HepG2 (cell line): ENCODE measurements around the gene ITPRIPL1. TPM values are rescaled to one million over a fixed set of nuclear protein-coding genes. Genes with fewer than 3 reads are reported as not detected.

Source experiments
- BORCS8-MEF2B ChIP-seq: sonication (generic); formaldehyde crosslinking; IDR thresholded peaks from 2 replicates; pipeline ENCODE4 v1.8.0; 2022; ENCODE audit warnings: mild to moderate bottlenecking, missing genetic modification reagents
- CREB1 ChIP-seq, 2 experiments: fragments of 450-650 bp in 1 of 2; IDR thresholded peaks; 2 replicates each; pipeline ENCODE4 v1.6.1; 2016 to 2017; ENCODE audit warnings: control low read depth in 1 of 2, mild to moderate bottlenecking in 1 of 2, missing compliant biosample characterization in 1 of 2, missing genetic modification characterization in 1 of 2
- MLLT10 ChIP-seq: sonication (generic); formaldehyde crosslinking; IDR thresholded peaks from 2 replicates; pipeline ENCODE4 v1.4.0; 2020; ENCODE audit warnings: missing genetic modification reagents
- MYC ChIP-seq: sonication (generic); formaldehyde crosslinking; IDR thresholded peaks from 2 replicates; pipeline ENCODE4 v1.9.0; 2021; ENCODE audit warnings: missing genetic modification reagents, borderline replicate concordance
- SP4 ChIP-seq: sonication (generic); formaldehyde crosslinking; IDR thresholded peaks from 2 replicates; pipeline ENCODE4 v1.8.1; 2023; ENCODE audit warnings: mild to moderate bottlenecking, missing genetic modification reagents
- U2AF1 ChIP-seq: fragments of 200-400 bp; formaldehyde crosslinking; optimal IDR thresholded peaks from 2 replicates; pipeline ENCODE3; 2017; ENCODE audit warnings: mild to moderate bottlenecking, low read depth, low read length
- ZNF530 ChIP-seq: sonication (generic); formaldehyde crosslinking; IDR thresholded peaks from 2 replicates; pipeline ENCODE4 v1.5.0; 2020; ENCODE audit warnings: low read depth, mild to moderate bottlenecking, missing genetic modification reagents
- polyA plus RNA-seq, 8 experiments: library from polyadenylated mRNA; depleted of rRNA in 3 of 8; stranded (reverse) in 7 of 8; unstranded in 1 of 8; fragments of >200 nt; fragmentation: Illumina TruSeq in 4 of 8; extraction: Trizol in 4 of 8; gene quantifications; 2 replicates each; pipeline versions ENCODE4 v1.2.1 to v1.2.3, GENCODE V29; 2011 to 2016; ENCODE audit warnings: low read depth in 4 of 8, missing spikeins in 1 of 8, mixed read lengths in 1 of 8; ENCODE audit not compliant: insufficient read depth in 1 of 8
- total RNA-seq, 5 experiments: library from RNA; depleted of rRNA; stranded (reverse); fragments of >200 nt; fragmentation: Illumina TruSeq; extraction: Trizol; gene quantifications; 2 replicates each; pipeline ENCODE4 v1.2.3, GENCODE V29; 2016; ENCODE audit warnings: low read depth in 1 of 5
- TF ChIP-seq, protein P1 (sequence below): IDR thresholded peaks from 2 replicates; pipeline ENCODE4 v1.6.1; 2016
- TF ChIP-seq, protein P2 (sequence below): IDR thresholded peaks from 2 replicates; pipeline ENCODE4 v1.6.1; 2012; ENCODE audit warnings: inconsistent platforms
- TF ChIP-seq, protein P3 (sequence below): sonication (generic); formaldehyde crosslinking; IDR thresholded peaks from 2 replicates; pipeline ENCODE4 v1.4.0; 2020; ENCODE audit warnings: missing genetic modification reagents
- TF ChIP-seq, protein P4 (sequence below), 2 experiments: fragments of 450-650 bp in 1 of 2; sonication (generic) in 1 of 2; formaldehyde crosslinking in 1 of 2; IDR thresholded peaks; 2 replicates each; pipeline versions ENCODE4 v1.6.1 to v1.8.0; 2016 to 2022; ENCODE audit warnings: antibody characterized with exemption in 1 of 2, mild to moderate bottlenecking in 1 of 2, missing genetic modification reagents in 1 of 2
- TF ChIP-seq, protein P5 (sequence below): sonication (generic); formaldehyde crosslinking; IDR thresholded peaks from 2 replicates; pipeline ENCODE4 v1.4.0; 2020; ENCODE audit warnings: missing genetic modification reagents

The ITPRIPL1 gene
- total and polyA plus RNA-seq, 2 of the 13 experiments (the other 11 are each of a cell fraction or from before 2014, with no cell fraction given) = 4.3 to 11.7 TPM

DNA sequence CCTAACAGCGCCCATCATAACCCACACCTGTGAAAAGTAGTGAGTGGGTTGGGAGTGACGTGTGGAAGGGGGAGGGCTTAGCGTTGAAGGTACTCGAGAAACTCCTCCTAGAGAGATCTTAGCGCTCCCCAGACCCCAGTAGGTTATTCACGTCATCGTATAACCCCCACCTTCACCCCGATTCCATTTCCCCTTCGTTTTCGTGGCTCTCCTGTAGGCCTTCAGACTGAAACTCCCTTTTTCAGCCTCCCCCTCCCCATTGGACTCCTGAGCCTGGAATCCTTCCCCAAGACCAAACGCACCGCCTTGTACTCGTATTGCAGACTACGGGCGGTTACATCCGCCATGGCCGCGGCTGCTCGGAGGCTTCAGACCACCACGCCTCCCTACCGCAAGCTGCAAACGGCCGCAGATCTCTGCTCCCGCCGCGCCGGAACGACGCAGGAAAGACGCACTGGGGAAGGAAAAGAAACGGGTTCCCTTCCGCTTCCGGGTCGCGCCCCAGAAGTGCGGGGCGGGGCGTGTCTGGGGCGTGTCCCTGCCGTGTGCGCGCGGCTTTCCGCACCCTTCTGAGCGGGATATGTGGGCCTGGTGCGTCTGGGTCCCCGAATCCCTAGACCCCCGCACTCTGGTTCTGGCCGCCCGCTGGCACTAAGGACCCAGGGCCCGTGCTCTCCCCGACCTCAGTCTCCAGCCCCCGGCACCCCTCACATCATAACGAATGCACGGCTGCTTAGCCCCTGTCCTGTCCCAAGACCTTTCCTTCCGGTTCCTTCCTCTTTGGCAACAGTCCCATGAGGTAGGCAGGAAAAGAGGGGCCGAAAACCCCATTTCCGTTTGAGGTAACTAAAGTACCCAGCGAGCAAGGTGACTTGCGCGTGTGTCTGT lies 19.8 kb upstream of the ITPRIPL1 start, which contains the start of gene SNRNP200 (continued):
- TF ChIP-seq, protein P1, sequence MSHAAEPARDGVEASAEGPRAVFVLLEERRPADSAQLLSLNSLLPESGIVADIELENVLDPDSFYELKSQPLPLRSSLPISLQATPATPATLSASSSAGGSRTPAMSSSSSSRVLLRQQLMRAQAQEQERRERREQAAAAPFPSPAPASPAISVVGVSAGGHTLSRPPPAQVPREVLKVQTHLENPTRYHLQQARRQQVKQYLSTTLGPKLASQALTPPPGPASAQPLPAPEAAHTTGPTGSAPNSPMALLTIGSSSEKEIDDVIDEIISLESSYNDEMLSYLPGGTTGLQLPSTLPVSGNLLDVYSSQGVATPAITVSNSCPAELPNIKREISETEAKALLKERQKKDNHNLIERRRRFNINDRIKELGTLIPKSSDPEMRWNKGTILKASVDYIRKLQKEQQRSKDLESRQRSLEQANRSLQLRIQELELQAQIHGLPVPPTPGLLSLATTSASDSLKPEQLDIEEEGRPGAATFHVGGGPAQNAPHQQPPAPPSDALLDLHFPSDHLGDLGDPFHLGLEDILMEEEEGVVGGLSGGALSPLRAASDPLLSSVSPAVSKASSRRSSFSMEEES (CRISPR knock-in tag) = peak; percentile 68; the same call in 1 of the 2 replicates
- TF ChIP-seq, protein P2, sequence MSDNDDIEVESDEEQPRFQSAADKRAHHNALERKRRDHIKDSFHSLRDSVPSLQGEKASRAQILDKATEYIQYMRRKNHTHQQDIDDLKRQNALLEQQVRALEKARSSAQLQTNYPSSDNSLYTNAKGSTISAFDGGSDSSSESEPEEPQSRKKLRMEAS = peak; percentile 96
- TF ChIP-seq ZNF530 (CRISPR knock-in tag) (no peak), U2AF1 (no peak), BORCS8-MEF2B (CRISPR knock-in tag) (peak; percentile 90), SP4 (CRISPR knock-in tag) (peak; percentile 93), MLLT10 (CRISPR knock-in tag) (0 out of 2 replicates have a peak, but pooled peaks have one; percentile 54), MYC (CRISPR knock-in tag) (peak; percentile 98), CREB1 (IDR thresholded peaks at IDR 0.05) (peak; percentile 54; the same call in 1 of the 2 replicates), CREB1 (CRISPR knock-in tag; IDR thresholded peaks at IDR 0.05) (peak; percentile 92)
- TF ChIP-seq, protein P3, sequence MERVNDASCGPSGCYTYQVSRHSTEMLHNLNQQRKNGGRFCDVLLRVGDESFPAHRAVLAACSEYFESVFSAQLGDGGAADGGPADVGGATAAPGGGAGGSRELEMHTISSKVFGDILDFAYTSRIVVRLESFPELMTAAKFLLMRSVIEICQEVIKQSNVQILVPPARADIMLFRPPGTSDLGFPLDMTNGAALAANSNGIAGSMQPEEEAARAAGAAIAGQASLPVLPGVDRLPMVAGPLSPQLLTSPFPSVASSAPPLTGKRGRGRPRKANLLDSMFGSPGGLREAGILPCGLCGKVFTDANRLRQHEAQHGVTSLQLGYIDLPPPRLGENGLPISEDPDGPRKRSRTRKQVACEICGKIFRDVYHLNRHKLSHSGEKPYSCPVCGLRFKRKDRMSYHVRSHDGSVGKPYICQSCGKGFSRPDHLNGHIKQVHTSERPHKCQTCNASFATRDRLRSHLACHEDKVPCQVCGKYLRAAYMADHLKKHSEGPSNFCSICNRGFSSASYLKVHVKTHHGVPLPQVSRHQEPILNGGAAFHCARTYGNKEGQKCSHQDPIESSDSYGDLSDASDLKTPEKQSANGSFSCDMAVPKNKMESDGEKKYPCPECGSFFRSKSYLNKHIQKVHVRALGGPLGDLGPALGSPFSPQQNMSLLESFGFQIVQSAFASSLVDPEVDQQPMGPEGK (CRISPR knock-in tag) = peak; percentile 66
- TF ChIP-seq, protein P4, sequence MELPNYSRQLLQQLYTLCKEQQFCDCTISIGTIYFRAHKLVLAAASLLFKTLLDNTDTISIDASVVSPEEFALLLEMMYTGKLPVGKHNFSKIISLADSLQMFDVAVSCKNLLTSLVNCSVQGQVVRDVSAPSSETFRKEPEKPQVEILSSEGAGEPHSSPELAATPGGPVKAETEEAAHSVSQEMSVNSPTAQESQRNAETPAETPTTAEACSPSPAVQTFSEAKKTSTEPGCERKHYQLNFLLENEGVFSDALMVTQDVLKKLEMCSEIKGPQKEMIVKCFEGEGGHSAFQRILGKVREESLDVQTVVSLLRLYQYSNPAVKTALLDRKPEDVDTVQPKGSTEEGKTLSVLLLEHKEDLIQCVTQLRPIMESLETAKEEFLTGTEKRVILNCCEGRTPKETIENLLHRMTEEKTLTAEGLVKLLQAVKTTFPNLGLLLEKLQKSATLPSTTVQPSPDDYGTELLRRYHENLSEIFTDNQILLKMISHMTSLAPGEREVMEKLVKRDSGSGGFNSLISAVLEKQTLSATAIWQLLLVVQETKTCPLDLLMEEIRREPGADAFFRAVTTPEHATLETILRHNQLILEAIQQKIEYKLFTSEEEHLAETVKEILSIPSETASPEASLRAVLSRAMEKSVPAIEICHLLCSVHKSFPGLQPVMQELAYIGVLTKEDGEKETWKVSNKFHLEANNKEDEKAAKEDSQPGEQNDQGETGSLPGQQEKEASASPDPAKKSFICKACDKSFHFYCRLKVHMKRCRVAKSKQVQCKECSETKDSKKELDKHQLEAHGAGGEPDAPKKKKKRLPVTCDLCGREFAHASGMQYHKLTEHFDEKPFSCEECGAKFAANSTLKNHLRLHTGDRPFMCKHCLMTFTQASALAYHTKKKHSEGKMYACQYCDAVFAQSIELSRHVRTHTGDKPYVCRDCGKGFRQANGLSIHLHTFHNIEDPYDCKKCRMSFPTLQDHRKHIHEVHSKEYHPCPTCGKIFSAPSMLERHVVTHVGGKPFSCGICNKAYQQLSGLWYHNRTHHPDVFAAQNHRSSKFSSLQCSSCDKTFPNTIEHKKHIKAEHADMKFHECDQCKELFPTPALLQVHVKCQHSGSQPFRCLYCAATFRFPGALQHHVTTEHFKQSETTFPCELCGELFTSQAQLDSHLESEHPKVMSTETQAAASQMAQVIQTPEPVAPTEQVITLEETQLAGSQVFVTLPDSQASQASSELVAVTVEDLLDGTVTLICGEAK (IDR thresholded peaks at IDR 0.05) = peak; percentile 94
- TF ChIP-seq, protein P4 (CRISPR knock-in tag; IDR thresholded peaks at IDR 0.05) = peak; percentile 91
- TF ChIP-seq, protein P5, sequence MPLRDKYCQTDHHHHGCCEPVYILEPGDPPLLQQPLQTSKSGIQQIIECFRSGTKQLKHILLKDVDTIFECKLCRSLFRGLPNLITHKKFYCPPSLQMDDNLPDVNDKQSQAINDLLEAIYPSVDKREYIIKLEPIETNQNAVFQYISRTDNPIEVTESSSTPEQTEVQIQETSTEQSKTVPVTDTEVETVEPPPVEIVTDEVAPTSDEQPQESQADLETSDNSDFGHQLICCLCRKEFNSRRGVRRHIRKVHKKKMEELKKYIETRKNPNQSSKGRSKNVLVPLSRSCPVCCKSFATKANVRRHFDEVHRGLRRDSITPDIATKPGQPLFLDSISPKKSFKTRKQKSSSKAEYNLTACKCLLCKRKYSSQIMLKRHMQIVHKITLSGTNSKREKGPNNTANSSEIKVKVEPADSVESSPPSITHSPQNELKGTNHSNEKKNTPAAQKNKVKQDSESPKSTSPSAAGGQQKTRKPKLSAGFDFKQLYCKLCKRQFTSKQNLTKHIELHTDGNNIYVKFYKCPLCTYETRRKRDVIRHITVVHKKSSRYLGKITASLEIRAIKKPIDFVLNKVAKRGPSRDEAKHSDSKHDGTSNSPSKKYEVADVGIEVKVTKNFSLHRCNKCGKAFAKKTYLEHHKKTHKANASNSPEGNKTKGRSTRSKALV (CRISPR knock-in tag) = peak; percentile 92
